ENCODE measurements around the gene CRYL1. TPM values are rescaled to one million over a fixed set of nuclear protein-coding genes. Genes with fewer than 3 reads are reported as not detected.

CRYL1 gene
- total RNA-seq, 1 experiment from 2014 or later: 13.5 TPM

DNA sequence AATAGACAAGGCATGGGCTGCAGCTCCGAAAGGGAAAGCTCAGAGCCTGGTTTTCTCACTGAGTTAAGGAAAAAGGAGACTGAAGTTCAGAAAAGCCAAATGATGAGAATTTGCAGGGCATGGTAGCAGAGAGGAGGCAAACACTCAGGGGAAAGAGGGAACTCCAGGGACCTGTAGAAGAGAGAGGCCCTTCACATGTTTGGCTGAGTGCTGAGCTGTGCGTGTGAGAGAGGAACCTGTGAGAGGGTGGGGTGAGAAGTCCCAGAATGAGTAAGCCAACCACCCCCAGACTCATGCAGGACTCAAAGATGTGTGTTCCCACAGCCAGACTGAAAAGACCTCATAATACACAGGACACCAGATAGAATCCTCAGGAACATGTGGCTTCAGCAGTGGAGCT is 2.8 kb upstream of the CRYL1 start:
- DNase-seq (ENCODE audit: low read depth): no peak

DNA sequence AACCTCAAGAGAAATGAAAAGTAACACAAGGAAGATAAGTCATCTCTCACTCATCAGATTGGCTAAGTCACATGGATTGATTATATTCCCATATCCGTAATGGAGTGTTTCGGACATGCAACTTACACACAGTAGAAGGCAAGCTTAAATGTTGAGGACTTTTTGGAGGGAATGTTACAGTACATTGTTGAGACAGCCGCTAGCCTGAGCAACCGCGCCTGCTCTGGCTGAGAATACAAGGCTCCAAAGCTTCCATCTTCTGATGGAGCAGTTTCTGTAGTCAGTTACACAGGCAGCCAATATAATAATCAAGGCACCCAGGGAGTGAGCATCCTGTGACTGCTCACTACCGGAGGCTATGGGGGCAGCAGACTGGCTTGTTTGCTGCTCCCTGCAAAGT is 1.0 kb upstream of the CRYL1 start:
- peak; percentile 60 for DNase-seq (ENCODE audit: low read depth)

DNA sequence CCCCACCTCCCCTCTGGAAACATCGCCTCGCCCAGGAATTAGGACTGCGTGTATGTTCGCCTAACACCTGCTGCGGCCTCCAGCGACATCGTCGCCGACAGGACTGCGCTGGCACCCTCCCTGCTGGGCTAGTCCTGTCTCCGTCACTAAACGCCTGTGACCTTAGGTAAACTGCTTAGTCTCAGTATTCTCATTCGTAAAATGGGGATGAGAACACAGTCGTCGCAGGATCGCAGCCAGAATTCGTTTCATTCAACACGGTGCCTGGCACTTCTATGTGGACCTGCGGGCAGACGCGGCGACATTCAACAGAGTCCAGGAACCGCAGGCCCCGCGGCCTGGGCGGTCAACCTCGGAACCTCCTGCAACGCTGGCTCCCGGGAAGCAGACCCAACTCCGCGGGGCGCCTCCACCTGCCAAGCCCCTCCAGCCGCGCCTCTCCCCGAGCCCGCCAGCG is 485 bp downstream of the CRYL1 start:
- peak; percentile 23 for DNase-seq (ENCODE audit: low read depth)

DNA sequence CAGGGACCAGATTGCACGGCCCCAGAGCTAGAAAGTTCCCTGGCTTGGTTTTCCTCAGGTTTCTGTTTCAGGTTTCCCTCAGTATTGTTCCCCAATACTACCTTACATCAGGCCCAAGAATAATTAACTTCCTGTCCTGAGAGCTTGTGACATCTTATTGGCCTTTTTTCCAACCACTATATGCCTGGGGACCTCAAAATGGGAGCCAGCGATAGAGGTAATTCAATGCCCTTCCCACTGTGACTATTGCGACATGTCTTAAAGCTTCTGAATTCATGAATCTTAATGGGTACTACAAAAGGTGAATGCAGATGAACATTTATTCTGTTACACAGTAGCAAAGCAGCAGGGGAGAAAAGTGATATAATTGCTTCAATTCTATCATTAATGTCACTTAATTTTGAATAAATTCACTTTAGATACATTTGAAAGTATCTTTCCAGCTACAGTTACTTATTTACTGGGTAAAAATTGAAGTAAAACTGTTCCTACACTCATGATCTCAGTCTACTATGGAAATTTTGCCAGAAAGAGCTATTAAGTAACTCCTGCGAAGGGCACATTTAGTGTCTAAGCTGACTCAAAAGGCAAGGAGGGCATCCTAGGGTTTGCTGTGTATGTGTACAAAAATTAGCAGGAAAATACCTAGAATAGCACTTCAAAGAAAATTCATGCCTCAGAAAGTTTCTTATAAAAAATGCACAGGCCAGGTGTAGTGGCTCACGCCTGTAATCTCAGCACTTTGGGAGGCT is 4.1 kb downstream of the CRYL1 start:
- no peak for DNase-seq (ENCODE audit: low read depth)

DNA sequence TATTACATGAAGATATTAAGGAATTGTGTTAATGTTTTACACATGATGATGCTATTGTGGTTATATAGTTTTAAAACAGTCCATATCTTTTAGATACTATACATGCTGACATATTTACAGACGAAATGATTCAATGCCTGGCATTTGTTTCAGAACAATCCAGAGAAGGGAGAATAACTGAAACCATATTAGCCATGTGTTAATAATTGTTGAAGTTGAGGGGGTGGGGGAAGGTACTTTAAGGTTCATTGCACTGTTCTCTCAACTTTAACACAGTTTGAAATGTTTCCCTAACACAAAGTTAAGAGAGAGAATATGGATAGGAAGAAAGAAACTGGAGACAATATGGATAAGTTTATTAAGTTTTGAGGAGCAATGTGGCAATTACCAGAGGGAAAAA is 5.8 kb downstream of the CRYL1 start:
- no peak for DNase-seq (ENCODE audit: low read depth)

DNA sequence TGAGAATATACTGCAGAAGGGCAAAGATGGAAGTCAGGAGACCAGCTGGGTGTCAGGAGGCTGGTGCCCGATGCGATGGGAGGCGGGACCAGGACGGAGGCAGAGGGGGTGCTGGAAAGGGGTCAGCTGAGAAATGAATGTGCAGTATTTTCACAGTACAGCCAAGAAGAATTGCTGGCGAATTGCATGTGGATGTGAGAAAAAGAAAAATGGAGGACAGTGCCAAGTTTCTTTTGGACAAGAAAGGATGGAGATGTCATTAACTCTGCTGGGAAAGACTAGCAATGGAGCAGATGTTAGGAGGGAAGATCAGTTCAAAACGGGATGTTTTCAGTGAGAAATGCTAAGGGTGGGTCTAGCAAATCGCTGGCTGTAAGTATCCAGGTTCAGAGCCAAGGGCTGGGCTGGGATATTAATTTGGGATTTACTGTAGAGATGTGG is 7.0 kb downstream of the CRYL1 start:
- no peak for DNase-seq (ENCODE audit: low read depth)

DNA sequence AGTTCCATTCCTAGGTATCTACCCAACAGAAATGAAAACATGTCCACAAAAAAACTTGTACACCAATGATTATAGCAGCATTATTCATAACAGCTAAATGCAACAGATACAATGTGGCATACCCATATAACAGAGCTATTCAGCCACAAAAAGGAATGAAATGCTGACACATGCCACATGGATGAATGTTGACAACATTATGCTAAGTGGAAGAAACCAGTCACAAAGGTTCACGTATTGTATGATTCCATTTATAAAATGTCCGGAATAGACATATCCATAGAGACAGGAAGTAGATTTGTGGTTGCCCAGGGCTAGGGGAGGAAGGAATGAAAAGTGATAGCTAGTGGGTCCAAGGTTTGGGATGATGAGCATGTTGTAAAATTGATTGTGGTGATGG is 10.8 kb downstream of the CRYL1 start:
- no peak for DNase-seq (ENCODE audit: low read depth)

DNA sequence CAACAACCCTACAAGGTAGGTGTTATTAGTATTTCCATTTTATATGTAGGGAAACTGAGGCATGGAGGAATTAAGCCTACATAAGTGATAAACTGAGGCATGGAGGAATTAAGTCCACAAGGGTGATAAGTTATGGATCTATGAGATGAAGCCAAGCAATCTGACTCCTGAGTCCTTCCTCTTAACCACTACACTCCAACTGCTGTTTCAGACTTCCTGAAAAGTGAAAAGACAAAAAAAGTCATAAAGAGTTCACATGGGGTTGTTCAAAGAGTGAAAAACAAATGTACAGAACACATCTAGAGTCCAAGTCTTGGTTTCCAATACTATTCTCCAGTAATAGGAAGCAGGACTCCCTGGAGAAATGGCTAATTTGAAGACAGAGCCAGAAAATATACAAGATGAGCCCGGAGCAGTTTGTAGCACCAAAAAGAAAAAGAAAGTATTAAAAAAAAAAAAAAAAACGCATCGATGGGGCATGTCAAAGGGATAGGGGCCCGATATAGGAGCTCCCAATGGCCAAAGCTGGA is 12.1 kb downstream of the CRYL1 start:
- no peak for DNase-seq (ENCODE audit: low read depth)

DNA sequence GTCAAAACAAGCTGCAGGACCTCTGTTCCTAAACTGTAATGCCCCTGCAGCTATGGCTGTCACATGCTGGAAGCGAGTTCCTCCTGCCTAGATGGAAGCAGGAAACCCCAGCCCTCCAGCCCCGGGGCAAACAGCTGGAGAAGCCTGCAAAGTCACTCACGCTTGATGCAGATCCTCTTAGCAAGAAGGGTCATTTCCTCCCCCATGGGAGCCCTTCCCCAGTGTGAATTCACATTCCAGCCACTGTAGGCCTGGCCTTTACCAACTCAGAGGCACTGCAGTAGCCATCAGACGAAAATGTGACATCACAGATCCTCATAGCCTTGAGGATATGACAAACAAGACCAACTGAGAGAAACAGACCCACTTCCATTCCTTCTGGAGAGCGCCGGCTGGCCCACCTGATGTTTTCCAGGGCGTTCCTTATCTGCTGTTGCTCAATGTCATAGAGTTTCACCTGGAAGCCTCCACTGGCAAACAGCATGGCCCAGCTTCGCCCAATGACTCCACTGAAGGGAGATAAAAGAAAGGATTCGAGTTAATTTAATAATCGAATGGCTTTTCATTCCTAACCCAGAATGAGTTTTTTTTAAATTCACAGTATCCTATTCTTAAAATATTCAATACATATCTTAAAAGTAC is 13.5 kb downstream of the CRYL1 start:
- DNase-seq (ENCODE audit: low read depth): no peak

DNA sequence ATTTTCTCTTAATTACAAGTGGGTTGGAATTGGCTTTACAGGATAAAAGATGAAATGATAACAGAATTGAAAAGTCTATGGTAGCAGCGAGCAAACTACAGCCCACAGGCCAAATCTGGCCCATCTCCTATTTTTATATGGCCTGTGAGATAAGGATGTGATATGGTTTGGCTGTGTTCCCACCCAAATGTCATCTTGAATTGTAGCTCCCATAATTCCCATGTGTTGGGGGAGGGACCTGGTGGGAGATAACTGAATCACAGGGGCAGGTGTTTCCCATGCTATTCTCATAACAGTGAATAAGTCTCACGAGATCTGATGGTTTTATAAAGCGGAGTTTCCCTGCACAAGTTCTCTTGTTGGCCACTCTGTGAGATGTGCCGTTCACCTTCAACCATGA is 19.0 kb downstream of the CRYL1 start:
- DNase-seq (ENCODE audit: low read depth): no peak

DNA sequence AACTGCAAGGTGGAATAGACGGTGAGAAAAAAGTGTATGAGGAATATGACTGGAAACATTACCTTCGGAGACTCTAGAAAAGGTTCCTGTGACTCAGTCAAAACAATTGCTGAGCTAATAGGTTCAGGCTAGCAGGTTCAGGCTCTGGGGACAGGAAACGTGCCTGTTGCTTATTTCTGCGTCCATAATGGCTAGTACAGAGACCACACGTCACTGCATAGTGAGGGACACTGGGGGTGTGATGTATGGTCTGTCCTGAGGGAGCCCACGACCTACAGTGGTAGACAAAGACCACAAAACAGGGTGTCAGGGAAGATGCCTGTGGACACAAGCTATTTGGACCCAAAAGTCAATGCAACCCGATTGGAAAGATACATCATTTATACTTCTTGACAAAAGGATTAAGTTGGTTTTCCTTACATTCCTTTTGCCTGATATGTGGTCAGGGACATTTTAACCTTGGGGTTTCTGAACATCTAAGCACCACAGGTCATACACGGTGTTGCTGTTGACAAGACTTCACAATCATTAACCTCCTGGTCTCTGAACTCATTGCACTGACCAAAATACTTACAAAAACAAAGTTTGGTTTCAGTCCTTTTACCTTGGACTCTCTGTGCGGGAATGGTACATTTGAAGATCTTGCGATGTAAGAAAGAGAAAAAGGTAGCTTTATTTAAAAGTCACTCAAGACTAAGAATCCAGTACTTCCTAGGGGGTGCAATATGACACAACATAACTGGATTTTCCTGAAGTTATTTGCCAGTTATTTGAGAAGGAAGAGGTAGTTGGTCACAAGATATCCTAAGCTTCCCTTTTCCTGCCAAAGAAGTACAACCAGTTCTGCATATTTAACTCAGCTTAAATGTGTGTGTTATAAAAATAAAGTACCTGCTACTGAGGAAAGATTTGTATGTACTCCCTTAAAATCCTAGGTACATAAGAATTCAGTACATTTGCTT is 20.0 kb downstream of the CRYL1 start:
- DNase-seq (ENCODE audit: low read depth): no peak

DNA sequence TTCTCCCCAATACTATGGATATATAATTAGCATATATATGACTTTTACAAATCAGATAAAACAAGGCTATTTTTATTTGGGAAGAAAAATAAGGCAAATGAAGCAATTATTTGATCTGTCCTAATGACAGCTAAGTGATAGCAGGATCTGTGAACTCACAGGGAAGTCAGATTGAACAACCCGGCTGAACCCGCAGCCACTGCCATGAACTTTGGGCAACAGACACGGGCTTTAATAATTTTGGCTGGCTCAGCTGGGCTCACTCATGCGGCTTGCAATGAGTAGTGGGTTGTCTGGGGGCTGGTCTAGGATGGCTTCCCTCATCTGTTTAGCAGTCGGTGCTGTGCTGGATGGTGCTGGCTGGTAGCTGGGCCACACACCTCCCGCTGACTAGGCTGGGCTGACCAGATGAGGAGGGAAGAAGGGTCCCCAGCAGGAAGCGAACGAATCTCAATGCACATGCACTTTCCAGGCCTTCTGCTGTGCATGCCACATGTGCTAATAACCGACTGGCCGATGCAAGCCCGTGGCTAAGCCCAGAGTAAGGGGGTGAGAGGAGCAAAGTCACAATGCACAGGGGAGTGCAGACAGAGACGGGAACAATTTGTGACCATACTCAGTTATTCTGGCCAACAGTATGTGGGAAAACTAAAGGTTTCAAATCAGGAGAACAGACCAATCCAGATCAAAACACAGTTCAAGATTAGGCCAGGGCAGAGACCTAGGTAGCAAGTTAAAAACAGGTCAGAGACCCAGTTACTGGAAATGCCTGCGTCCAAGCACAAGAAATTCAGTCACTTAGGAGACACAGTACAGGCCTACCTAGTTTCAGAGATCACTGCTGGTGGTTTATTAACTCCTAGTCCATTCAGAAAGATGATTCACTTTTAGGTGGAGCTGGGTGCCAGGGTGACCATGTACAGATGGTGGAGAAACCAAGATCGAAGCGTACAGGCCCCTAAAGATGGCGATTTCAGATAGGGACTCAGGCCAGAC is 22.3 kb downstream of the CRYL1 start:
- no peak for DNase-seq (ENCODE audit: low read depth)

DNA sequence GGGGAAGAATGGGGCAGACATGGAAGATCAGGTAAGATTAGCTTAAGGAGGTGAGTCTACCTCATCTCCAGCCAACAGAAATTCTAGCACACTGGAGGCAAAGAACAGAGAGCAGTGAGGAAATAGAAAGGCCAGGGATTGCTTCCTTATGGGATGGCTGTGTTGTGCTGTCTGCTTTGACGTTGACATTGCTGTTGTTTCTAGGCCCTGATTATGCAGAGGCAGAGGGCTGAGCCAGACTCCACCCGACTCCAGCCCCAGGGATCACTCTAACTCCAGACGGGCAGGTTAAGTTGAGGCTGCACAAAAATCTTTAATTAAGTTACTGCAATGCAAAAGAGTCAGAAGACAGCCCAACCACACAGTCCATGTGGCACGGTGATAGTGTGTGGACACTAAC is 24.1 kb downstream of the CRYL1 start:
- DNase-seq (ENCODE audit: low read depth): no peak

DNA sequence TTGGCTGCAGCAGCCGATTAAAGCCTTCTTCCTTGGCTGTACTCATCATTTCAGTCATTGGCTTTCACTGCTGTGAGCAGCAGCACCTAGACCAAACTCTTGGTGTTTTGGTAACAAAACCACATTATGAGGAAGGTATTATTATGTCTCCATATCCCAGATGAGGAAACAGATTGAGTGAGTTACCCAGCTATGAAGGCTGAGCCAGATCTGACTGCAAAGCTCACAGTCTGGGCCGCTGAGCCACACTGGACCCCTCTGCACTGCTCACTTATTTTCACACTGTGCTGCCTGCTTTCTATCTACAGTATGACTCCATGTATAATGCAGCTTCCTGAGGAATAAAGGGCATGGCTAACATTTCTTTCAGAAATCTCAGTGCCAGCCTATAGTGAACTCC is 24.5 kb downstream of the CRYL1 start:
- DNase-seq (ENCODE audit: low read depth): no peak

DNA sequence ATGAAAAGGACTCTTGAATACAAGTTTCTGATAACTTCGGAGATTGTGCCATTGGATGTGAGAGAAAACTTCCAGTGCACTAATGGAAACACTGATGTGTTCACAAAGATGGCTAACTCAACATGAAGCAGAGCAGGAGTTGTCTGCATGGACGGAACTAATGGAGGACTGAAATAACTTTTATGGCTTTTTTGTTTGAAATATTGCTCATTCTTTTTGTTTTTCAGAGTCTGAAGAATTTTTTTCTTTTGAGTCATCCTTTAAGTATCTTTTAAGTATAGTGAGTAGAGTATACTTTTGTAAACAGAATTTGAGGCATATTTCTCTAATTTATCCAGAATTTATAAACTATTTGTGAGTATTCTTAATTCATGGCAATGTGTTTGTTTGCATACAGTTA is 25.7 kb downstream of the CRYL1 start:
- peak; percentile 28 for DNase-seq (ENCODE audit: low read depth)

DNA sequence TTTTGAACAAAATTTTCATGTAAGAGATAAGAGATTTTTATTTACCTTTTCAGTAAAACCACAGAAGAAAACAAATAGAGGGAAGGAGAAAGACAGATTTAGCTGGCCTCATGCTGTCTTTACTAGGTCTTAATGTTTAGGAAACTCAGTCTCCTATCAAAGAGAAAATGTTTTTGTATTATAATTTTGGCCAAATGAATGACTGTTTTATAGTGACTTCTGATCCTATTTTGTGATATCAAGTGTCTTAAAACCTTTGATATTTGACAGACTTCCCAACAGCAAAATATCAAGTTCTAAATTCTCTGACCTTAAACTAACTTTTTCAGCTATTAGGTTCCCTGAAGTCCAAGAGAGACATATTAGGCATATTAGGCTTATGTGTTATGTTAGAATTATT is 27.0 kb downstream of the CRYL1 start:
- DNase-seq (ENCODE audit: low read depth): no peak

DNA sequence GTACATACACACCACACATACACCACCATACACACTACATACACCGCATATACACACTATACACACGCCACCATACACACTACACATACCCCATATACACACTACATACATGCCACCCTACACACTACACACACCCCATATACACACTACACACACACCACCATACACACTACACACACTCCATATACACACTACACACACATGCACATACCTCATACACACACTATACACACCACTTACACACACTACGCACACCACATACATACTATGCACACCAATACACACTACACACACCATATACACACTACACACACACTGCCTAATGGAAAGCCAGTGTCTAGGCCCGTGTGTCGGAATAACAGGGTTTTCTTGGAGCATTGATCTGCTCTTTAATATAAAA is 27.5 kb downstream of the CRYL1 start:
- no peak for DNase-seq (ENCODE audit: low read depth)

DNA sequence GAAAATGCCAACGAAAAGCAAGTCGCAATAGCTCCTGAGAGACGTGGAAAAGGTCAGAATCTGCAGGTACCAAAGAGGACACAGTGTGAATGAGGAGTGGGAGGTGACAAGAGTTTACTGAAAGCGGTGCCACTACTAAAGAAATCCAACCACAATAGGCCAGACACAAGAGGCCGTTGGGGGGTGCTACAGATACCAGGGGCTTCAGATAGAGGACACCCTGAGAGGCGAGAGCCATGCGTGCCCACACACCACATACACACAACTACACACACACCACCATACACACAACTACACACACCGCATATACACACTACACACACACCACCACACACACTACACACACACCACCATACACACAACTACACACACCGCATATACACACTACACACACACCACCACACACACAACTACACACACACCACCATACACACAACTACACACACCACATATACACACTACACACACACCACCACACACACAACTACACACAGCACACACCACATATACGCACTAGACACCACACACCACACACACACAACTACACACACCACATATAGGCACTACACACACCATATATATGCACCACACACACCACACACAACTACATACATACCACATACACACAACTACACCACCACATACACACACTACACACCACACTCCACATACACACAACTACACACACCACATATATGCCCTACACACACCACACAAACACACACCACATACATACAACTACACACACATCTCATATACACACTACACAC is 28.5 kb downstream of the CRYL1 start:
- DNase-seq (ENCODE audit: low read depth): no peak

Data from HT1080 (cell line).